ENCODE measurements around the gene S100A14.
"Not testable (repeated sequence)": the region's sequence is repeated elsewhere in the genome, so short reads cannot be mapped to it uniquely, and the experiment has no call there.

Gene S100A14

GRCh38 chr1:153598309-153599172, 17.6 kb downstream of the S100A14 start:
- peak; percentile 56 for DNase-seq (ENCODE audit: low read depth)
- no peak overlapping the region for H3K4me3 ChIP-seq (ENCODE audit: low read depth, low read length)

GRCh38 chr1:153597206-153597605, 18.9 kb downstream of the S100A14 start:
- H3K4me3 ChIP-seq (ENCODE audit: low read depth, low read length), result no peak overlapping the region
- no peak for DNase-seq (ENCODE audit: low read depth)

GRCh38 chr1:153592748-153593147, 23.4 kb downstream of the S100A14 start:
- no peak overlapping the region for H3K4me3 ChIP-seq (ENCODE audit: low read depth, low read length)
- DNase-seq (ENCODE audit: low read depth), result no peak

GRCh38 chr1:153588482-153588881, 27.6 kb downstream of the S100A14 start:
- no peak overlapping the region for H3K4me3 ChIP-seq (ENCODE audit: low read depth, low read length)
- DNase-seq (ENCODE audit: low read depth), result no peak

GRCh38 chr1:153588033-153588432, 28.1 kb downstream of the S100A14 start:
- DNase-seq (ENCODE audit: low read depth); H3K4me3 ChIP-seq (ENCODE audit: low read depth, low read length): not testable (repeated sequence)

GRCh38 chr1:153587314-153587713, 28.8 kb downstream of the S100A14 start:
- DNase-seq (ENCODE audit: low read depth), result no peak
- H3K4me3 ChIP-seq (ENCODE audit: low read depth, low read length), result no peak overlapping the region

GRCh38 chr1:153586347-153586746, 29.8 kb downstream of the S100A14 start:
- no peak for DNase-seq (ENCODE audit: low read depth)
- H3K4me3 ChIP-seq (ENCODE audit: low read depth, low read length), result no peak overlapping the region

- no peak overlapping the region for H3K4me3 ChIP-seq (ENCODE audit: low read depth, low read length)
- DNase-seq (ENCODE audit: low read depth), result no peak
These were observed 31.1 kb downstream of the S100A14 start for GRCh38 chr1:153585006-153585405.

GRCh38 chr1:153583976-153584375, 32.1 kb downstream of the S100A14 start:
- no peak overlapping the region for H3K4me3 ChIP-seq (ENCODE audit: low read depth, low read length)
- DNase-seq (ENCODE audit: low read depth), result no peak

GRCh38 chr1:153583514-153583913, 32.6 kb downstream of the S100A14 start:
- DNase-seq (ENCODE audit: low read depth); H3K4me3 ChIP-seq (ENCODE audit: low read depth, low read length): not testable (repeated sequence)

- not testable (repeated sequence) for DNase-seq (ENCODE audit: low read depth); H3K4me3 ChIP-seq (ENCODE audit: low read depth, low read length)
These were observed 33.3 kb downstream of the S100A14 start for GRCh38 chr1:153582836-153583235.

- H3K4me3 ChIP-seq (ENCODE audit: low read depth, low read length), result no peak overlapping the region
These were observed 37.2 kb downstream of the S100A14 start for GRCh38 chr1:153578936-153579335.

GRCh38 chr1:153578490-153578889, 37.6 kb downstream of the S100A14 start:
- H3K4me3 ChIP-seq (ENCODE audit: low read depth, low read length), result no peak overlapping the region
- no peak for DNase-seq (ENCODE audit: low read depth)

More at GRCh38 chr1:153578936-153579335, 37.2 kb downstream of the S100A14 start:
- no peak for DNase-seq (ENCODE audit: low read depth)

- no peak overlapping the region for H3K4me3 ChIP-seq (ENCODE audit: low read depth, low read length)
- no peak for DNase-seq (ENCODE audit: low read depth)
These were observed 38.5 kb downstream of the S100A14 start for GRCh38 chr1:153577624-153578051.

GRCh38 chr1:153577138-153577537, 39.0 kb downstream of the S100A14 start:
- H3K4me3 ChIP-seq (ENCODE audit: low read depth, low read length), result no peak overlapping the region
- no peak for DNase-seq (ENCODE audit: low read depth)

GRCh38 chr1:153575497-153575896, 40.6 kb downstream of the S100A14 start:
- not testable (repeated sequence) for DNase-seq (ENCODE audit: low read depth); H3K4me3 ChIP-seq (ENCODE audit: low read depth, low read length)

GRCh38 chr1:153575081-153575491, 41.0 kb downstream of the S100A14 start:
- not testable (repeated sequence) for DNase-seq (ENCODE audit: low read depth); H3K4me3 ChIP-seq (ENCODE audit: low read depth, low read length)

- H3K4me3 ChIP-seq (ENCODE audit: low read depth, low read length), result no peak overlapping the region
These were observed 42.8 kb downstream of the S100A14 start for GRCh38 chr1:153573351-153573750.

GRCh38 chr1:153572569-153573015, 43.5 kb downstream of the S100A14 start:
- peak; percentile 61 for DNase-seq (ENCODE audit: low read depth)

More at GRCh38 chr1:153573351-153573750, 42.8 kb downstream of the S100A14 start:
- no peak for DNase-seq (ENCODE audit: low read depth)

GRCh38 chr1:153571706-153572105, 44.4 kb downstream of the S100A14 start:
- no peak overlapping the region for H3K4me3 ChIP-seq (ENCODE audit: low read depth, low read length)
- no peak for DNase-seq (ENCODE audit: low read depth)

More at GRCh38 chr1:153572569-153573015, 43.5 kb downstream of the S100A14 start:
- no peak overlapping the region for H3K4me3 ChIP-seq (ENCODE audit: low read depth, low read length)

- no peak for DNase-seq (ENCODE audit: low read depth)
- H3K4me3 ChIP-seq (ENCODE audit: low read depth, low read length), result no peak overlapping the region
These were observed 45.3 kb downstream of the S100A14 start for GRCh38 chr1:153570874-153571273.
